SH-SY5Y (cell line): ENCODE measurements around the gene RCAN2.

Source experiments
- GATA2 ChIP-seq: IDR thresholded peaks from 2 replicates; pipeline ENCODE4 v1.6.1; 2011; ENCODE audit warnings: mild to moderate bottlenecking, low read depth, low read length
- GATA3 ChIP-seq: IDR thresholded peaks from 2 replicates; pipeline ENCODE4 v1.6.1; 2011; ENCODE audit warnings: low read depth, mild to moderate bottlenecking, low read length, moderate library complexity

DNA sequence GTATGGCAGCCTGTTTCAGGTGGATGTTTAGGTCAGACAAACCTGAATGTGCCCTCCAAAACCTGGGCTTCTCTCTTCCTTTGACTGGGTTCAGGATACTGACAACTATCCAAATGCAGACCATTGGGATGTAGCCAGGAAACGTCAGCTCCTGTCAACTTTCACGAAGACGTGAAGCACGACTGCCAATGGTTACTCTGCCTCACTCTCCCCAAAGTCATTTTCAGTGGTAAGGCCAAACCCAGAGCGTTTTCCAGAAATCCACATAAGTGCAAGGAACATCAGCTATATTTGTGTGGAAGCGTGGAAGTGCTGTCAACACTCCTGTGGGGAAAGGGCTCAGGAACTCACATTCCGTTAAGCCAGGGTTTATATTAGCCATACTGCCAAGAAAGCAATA lies 20.1 kb upstream of the RCAN2 start:
- TF ChIP-seq GATA3 (no peak), GATA2 (no peak)
